AG04450 (cell line): ENCODE results near the gene RASGEF1C. TPM values are rescaled to one million over a fixed set of nuclear protein-coding genes. Genes with fewer than 3 reads are reported as not detected.

Source experiments
- CTCF ChIA-PET: fragments of 300-600, 350-600 bp; formaldehyde crosslinking; extraction: SDS; loops from one replicate; lab custom pipeline; 2022; ENCODE audit warnings: antibody characterized with exemption, inconsistent platforms; lab: Charles Lee
- POLR2A ChIA-PET: fragments of 350-600 bp; formaldehyde crosslinking; extraction: SDS; loops from one replicate; lab custom pipeline; 2021; ENCODE audit warnings: antibody characterized with exemption, inconsistent platforms; lab: Yijun Ruan, JAX
- DNase-seq: peaks from one replicate; pipeline ENCODE4 v3.0.0-alpha.2; 2011; ENCODE audit warnings: low read depth, low spot score
- H3K27ac ChIP-seq: one replicate; pipeline ENCODE4 v1.5.1; 2012; ENCODE audit warnings: low read depth, low read length, control low read depth
- H3K27me3 ChIP-seq: one replicate; pipeline ENCODE4 v1.6.0; 2012; ENCODE audit warnings: low read length; ENCODE audit not compliant: control insufficient read depth, insufficient read depth
- H3K4me3 ChIP-seq: 2 replicates; pipeline ENCODE4 v1.5.1; 2011; ENCODE audit warnings: mild to moderate bottlenecking, low read depth, low read length, control low read depth
- H3K9me3 ChIP-seq: 2 replicates; pipeline ENCODE4 v1.5.1; 2012; ENCODE audit warnings: low read length; ENCODE audit not compliant: control insufficient read depth, insufficient read depth
- CTCF ChIP-seq: IDR thresholded peaks from 2 replicates; pipeline ENCODE4 v1.5.1; 2011; ENCODE audit warnings: low read depth, low read length, control low read depth, inconsistent platforms
- polyA plus RNA-seq: library from polyadenylated mRNA; depleted of rRNA; stranded (reverse); fragments of >200 nt; gene quantifications from 2 replicates; pipeline ENCODE4 v1.2.3, GENCODE V29; 2011

The RASGEF1C gene
- polyA plus RNA-seq, 1 experiment = not detected

GRCh38 chr5:180067986-180068385 lies 141.0 kb downstream of the RASGEF1C start:
- peaks cover 10% of the 10 kb centered on the region for H3K9me3 ChIP-seq
- DNase-seq = no peak
- H3K4me3 ChIP-seq = no peak overlapping the region
- POLR2A ChIA-PET = no interaction called here
- no peaks in the 10 kb centered on the region for H3K27me3 ChIP-seq
- no peak for TF ChIP-seq CTCF
- H3K27ac ChIP-seq = no peak overlapping the region
- CTCF ChIA-PET = no interaction called here

- CTCF ChIA-PET = interaction anchor here (1.1 kb wide), 1 partner anchor 30 kb away, joined by 3 read pairs; no protein-coding TSS in a partner anchor
- Histone ChIP-seq H3K4me3 (no peak overlapping the region), H3K27ac (no peak overlapping the region), H3K9me3 (no peaks in the 10 kb centered on the region; the same call in 1 of the 2 replicates), H3K27me3 (no peaks in the 10 kb centered on the region)
- TF ChIP-seq CTCF = no peak
- POLR2A ChIA-PET = no interaction called here
- DNase-seq = no peak
Measured at GRCh38 chr5:180060192-180060591, 148.8 kb downstream of the RASGEF1C start.

GRCh38 chr5:180059326-180059725 lies 149.7 kb downstream of the RASGEF1C start:
- Histone ChIP-seq H3K9me3 (no peaks in the 10 kb centered on the region; the same call in 1 of the 2 replicates), H3K27me3 (no peaks in the 10 kb centered on the region), H3K27ac (no peak overlapping the region), H3K4me3 (no peak overlapping the region)
- TF ChIP-seq CTCF = no peak
- no peak for DNase-seq
- POLR2A ChIA-PET = no interaction called here
- CTCF ChIA-PET = no interaction called here

- TF ChIP-seq CTCF = no peak
- DNase-seq = no peak
- ChIA-PET CTCF (no interaction called here), POLR2A (no interaction called here)
- Histone ChIP-seq H3K27me3 (no peaks in the 10 kb centered on the region), H3K9me3 (no peaks in the 10 kb centered on the region; the same call in 1 of the 2 replicates), H3K4me3 (no peak overlapping the region), H3K27ac (no peak overlapping the region)
Measured at GRCh38 chr5:180056153-180056552, 152.9 kb downstream of the RASGEF1C start.

- H3K9me3 ChIP-seq = no peaks in the 10 kb centered on the region
- ChIA-PET POLR2A (no interaction called here), CTCF (no interaction called here)
- no peak for DNase-seq
- H3K4me3 ChIP-seq = no peak overlapping the region
- no peak overlapping the region for H3K27ac ChIP-seq
- H3K27me3 ChIP-seq = no peaks in the 10 kb centered on the region
- TF ChIP-seq CTCF = no peak
Measured at GRCh38 chr5:180054226-180054625, 154.8 kb downstream of the RASGEF1C start.
